Amygdala (tissue), 56 donors: Measurements from ENCODE around the gene SLAMF9.
"Not testable (repeated sequence)": the region's sequence is repeated elsewhere in the genome, so short reads cannot be mapped to it uniquely, and the experiment has no call there.

Experiments used
- DNase-seq, 56 donors: peaks; one replicate each; lab custom pipeline; 2025; lab: John Stamatoyannopoulos, UW

SLAMF9 gene

DNA sequence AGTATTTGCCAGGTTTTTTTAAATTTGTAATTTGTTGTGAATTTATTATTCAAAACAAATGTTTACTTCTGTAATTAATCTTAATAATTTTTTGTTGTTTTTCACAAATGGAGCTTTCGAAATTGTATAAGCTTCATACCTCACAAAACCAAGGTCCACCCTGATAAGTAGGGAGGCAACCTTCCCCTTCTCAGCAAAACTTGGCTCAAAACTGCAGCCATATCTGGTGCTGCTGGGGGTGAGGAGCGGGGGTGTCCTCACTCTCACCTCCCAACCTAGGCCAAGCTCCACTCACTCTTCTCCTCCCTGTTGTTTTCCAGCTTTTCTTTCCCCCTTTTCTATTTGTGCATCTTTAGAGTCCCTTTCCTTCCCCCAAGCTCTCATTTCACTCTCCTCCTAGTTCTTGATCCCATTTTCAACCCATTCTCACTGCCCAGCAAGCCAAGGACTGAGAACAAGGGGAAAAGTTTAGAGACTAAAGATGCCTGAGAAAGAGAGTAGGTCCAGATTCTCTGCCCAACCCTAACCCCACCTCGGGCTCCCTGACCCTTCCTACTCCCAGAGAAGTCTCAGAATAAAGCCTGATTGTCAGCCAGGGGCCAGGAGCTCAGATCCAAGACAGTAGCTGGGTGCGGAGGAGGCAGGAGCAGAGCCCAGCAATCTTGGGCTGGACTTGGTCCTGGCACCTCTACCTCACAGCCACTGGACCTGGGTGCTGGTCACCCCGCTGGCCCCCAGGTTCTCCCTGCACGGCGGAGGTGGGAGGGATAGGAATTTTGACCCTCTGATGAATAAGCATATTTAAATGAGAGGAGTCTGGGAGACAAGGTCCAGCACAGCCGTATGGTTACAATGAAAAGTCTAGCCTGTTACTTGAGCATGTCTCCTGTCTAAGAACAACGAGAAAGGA, 45.8 kb downstream of the SLAMF9 start:
- DNase-seq = no peak

DNA sequence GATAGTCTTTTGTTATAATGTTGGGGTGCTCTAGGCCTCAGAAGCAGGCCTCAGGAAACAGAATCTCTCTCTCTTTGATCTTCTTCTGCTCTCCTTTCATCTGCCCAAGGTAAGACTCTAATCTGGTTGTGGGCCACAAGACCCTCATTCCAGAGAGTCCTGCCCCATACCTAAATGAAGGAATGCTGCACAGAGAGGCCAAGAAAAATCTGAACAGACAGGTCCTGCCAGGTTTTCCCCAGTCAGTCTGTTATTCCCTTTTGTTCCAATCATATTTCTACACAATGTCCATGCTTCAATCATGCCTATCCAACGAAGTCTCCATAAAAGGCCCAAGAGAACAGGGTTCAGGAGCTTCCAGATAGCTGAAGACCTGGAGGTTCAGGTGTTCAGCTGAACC, 47.1 kb downstream of the SLAMF9 start:
- no peak for DNase-seq

DNA sequence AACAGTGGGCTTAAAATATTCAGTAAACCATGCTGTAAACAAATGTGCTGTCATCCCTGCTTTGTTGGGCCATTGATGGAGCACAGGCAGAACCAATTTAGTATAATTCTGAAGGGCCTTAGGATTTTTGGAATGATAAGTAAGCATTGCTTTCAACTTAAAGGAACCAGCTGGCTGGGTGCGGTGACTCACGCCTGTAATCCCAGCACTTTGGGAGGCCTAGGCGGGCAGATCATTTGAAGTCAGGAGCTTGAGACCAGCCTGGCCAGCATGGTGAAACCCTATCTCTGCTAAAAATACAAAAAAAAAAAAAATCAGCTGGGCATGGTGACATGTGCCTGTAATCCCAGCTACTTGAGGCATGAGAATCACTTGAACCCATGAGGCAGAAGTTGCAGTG, 50.0 kb downstream of the SLAMF9 start:
- not testable (repeated sequence) for DNase-seq

DNA sequence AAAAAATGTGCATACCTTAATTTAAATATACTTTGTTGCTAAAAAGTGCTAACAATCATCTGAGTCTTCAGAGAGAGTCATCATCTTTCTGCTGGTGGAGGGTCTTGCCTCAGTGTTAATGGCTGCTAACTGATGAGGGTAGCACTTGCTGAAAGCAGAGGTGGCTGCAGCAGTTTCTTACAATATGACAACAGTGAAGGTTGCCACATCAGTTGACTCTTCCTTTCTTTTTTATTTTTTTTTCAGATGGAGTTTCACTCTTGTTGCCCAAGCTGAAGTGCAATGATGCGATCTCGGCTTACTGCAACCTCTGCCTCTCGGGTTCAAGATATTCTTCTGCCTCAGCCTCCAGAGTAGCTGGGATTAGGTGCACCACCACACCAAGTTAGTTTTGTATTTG, 51.5 kb downstream of the SLAMF9 start:
- no peak for DNase-seq
